ENCODE results near the gene BRAP. TPM values are rescaled to one million over a fixed set of nuclear protein-coding genes. Genes with fewer than 3 reads are reported as not detected.

Gene BRAP
- polyA plus RNA-seq, 3 donors: 7.0 to 14.5 (median 10.2) TPM

DNA sequence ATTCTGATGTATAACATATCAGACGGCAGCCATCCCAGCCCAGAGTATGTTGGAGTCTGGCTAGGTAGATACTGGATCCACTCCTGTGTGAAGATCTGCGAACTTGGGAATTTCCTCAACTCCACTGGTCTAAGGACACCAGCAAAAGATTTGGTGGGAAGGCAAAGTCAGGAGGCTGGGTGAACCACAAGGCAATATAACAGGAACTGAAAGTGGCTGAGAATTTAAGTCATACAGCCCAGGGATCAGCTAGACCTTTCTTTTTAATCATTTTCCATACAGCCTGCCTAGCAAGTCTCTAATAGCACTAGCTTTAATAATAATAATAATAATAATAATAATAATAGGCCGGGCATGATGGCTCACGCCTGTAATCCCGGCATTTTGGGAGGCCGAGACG lies 34.8 kb downstream of the BRAP start:
- Mint-ChIP-seq H3K9me3 (peaks cover 0 to 2% (median 0%) of the 10 kb centered on the region in 7 donors), H3K27me3 (ENCODE audit: low read depth in 3 of 3) (no peaks in the 10 kb centered on the region), H3K4me1 (no peaks in the 10 kb centered on the region), H3K27ac (peak overlapping the region in 1 of 7 donors; percentile 32), H3K36me3 (peaks cover 74 to 94% of the 10 kb centered on the region in 2 donors), H3K4me3 (no peak overlapping the region)
- intact Hi-C loops (cut with micrococcal nuclease): no loop called here
- DNase-seq: peak in 1 of 3 donors; percentile 7
- Histone ChIP-seq H2AFZ (ENCODE audit: insufficient read depth, low read depth, low read length, poor library complexity, severe bottlenecking) (no peak overlapping the region), H3K4me1 (ENCODE audit: control insufficient read depth in 1 of 2, insufficient read depth in 2 of 2, low read length in 2 of 2) (no peaks in the 10 kb centered on the region), H3K9me3 (replicated peaks in 1 of 2; ENCODE audit: control insufficient read depth in 1 of 2, insufficient read depth in 1 of 2, low read length in 2 of 2) (no peaks in the 10 kb centered on the region), H3K36me3 (replicated peaks in 1 of 2; ENCODE audit: control insufficient read depth in 1 of 2, insufficient read depth in 2 of 2, low read length in 2 of 2) (peaks cover 73 to 89% of the 10 kb centered on the region in 2 donors), H4K20me1 (ENCODE audit: insufficient read depth, low read length) (no peaks in the 10 kb centered on the region), H3K9ac (ENCODE audit: insufficient read depth, low read length, poor library complexity, severe bottlenecking) (no peak overlapping the region), H3K4me3 (replicated peaks in 1 of 3; ENCODE audit: low read depth in 2 of 3, low read length in 3 of 3) (no peak overlapping the region), H3K27ac (ENCODE audit: low read depth in 1 of 2, low read length in 2 of 2) (no peak overlapping the region), H3K79me2 (ENCODE audit: insufficient read depth, low read length) (no peaks in the 10 kb centered on the region), H3K4me2 (replicated peaks; ENCODE audit: extremely low read depth, low read length, poor library complexity, severe bottlenecking) (no peak overlapping the region), H3K27me3 (ENCODE audit: control insufficient read depth in 2 of 2, insufficient read depth in 2 of 2, low read length in 2 of 2) (no peaks in the 10 kb centered on the region)
- TF ChIP-seq, protein P1, sequence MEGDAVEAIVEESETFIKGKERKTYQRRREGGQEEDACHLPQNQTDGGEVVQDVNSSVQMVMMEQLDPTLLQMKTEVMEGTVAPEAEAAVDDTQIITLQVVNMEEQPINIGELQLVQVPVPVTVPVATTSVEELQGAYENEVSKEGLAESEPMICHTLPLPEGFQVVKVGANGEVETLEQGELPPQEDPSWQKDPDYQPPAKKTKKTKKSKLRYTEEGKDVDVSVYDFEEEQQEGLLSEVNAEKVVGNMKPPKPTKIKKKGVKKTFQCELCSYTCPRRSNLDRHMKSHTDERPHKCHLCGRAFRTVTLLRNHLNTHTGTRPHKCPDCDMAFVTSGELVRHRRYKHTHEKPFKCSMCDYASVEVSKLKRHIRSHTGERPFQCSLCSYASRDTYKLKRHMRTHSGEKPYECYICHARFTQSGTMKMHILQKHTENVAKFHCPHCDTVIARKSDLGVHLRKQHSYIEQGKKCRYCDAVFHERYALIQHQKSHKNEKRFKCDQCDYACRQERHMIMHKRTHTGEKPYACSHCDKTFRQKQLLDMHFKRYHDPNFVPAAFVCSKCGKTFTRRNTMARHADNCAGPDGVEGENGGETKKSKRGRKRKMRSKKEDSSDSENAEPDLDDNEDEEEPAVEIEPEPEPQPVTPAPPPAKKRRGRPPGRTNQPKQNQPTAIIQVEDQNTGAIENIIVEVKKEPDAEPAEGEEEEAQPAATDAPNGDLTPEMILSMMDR (IDR thresholded peaks at IDR 0.05): no peak
- WGBS (ENCODE audit: insufficient coverage): no CpG with 5 or more reads among the region's 7 CpGs

DNA sequence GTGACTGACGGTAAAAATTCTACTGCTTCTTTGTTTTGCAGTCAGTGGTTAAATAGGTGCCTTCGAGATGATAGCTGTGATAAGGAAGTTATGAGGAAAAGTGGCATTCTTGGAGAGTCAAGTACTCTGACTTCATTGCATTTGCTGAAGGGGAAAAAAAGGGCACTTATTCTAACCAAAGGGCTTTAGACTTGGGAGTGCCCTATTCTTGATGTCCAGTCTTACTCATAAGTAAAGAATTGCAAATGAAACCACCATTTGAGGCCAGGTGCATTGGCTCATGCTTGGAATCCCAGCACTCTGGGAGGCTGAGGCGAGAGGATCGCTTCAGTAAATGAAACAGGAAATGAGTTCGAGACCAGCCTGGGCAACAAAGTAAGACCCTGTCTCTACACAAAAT lies 40.3 kb downstream of the BRAP start:
- H3K36me3 Mint-ChIP-seq: peaks cover 79 to 97% of the 10 kb centered on the region in 2 donors
- WGBS (ENCODE audit: insufficient coverage): 100% methylated on average over 5 of the region's 5 CpGs
- TF ChIP-seq, protein P1 (IDR thresholded peaks at IDR 0.05): no peak
- H2AFZ ChIP-seq (ENCODE audit: insufficient read depth, low read depth, low read length, poor library complexity, severe bottlenecking): no peak overlapping the region
- H4K20me1 ChIP-seq (ENCODE audit: insufficient read depth, low read length): peaks cover 7% of the 10 kb centered on the region
- intact Hi-C loops (cut with micrococcal nuclease): no loop called here
- no peak overlapping the region for H3K4me3 Mint-ChIP-seq
- no peak overlapping the region for H3K4me2 ChIP-seq (replicated peaks; ENCODE audit: extremely low read depth, low read length, poor library complexity, severe bottlenecking)
- H3K27me3 Mint-ChIP-seq (ENCODE audit: low read depth in 3 of 3): no peaks in the 10 kb centered on the region
- H3K4me3 ChIP-seq (replicated peaks in 1 of 3; ENCODE audit: low read depth in 2 of 3, low read length in 3 of 3): no peak overlapping the region
- H3K27me3 ChIP-seq (ENCODE audit: control insufficient read depth in 2 of 2, insufficient read depth in 2 of 2, low read length in 2 of 2): no peaks in the 10 kb centered on the region
- H3K27ac ChIP-seq (ENCODE audit: low read depth in 1 of 2, low read length in 2 of 2): no peak overlapping the region
- peaks cover 0 to 2% (median 0%) of the 10 kb centered on the region in 7 donors for H3K9me3 Mint-ChIP-seq
- no peaks in the 10 kb centered on the region for H3K4me1 Mint-ChIP-seq
- H3K9ac ChIP-seq (ENCODE audit: insufficient read depth, low read length, poor library complexity, severe bottlenecking): no peak overlapping the region
- no peaks in the 10 kb centered on the region for H3K79me2 ChIP-seq (ENCODE audit: insufficient read depth, low read length)
- no peaks in the 10 kb centered on the region for H3K9me3 ChIP-seq (replicated peaks in 1 of 2; ENCODE audit: control insufficient read depth in 1 of 2, insufficient read depth in 1 of 2, low read length in 2 of 2)
- H3K36me3 ChIP-seq (replicated peaks in 1 of 2; ENCODE audit: control insufficient read depth in 1 of 2, insufficient read depth in 2 of 2, low read length in 2 of 2): peaks cover 75 to 91% of the 10 kb centered on the region in 2 donors
- H3K4me1 ChIP-seq (ENCODE audit: control insufficient read depth in 1 of 2, insufficient read depth in 2 of 2, low read length in 2 of 2): no peaks in the 10 kb centered on the region
- H3K27ac Mint-ChIP-seq: peak overlapping the region in 1 of 7 donors; percentile 1
- DNase-seq: no peak

Data from CD14-positive monocyte (primary cell).